Caco-2 (cell line): ENCODE measurements around the gene ASPN. TPM values are rescaled to one million over a fixed set of nuclear protein-coding genes. Genes with fewer than 3 reads are reported as not detected.

Experiments used
- BruUV-seq: library from RNA; stranded (reverse); fragments of 400-500 nt; replicated peaks from 2 replicates; lab custom pipeline; 2021; lab: Mats Ljungman, UMichigan
- CTCF ChIA-PET: fragments of 300-600 bp; sonication (Branson Sonifier 250); formaldehyde crosslinking; loops from one replicate; lab custom pipeline; 2022; ENCODE audit warnings: antibody characterized with exemption; lab: Charles Lee
- POLR2A ChIA-PET: fragments of 300-600 bp; sonication (Branson Sonifier 250); formaldehyde crosslinking; loops from one replicate; lab custom pipeline; 2022; ENCODE audit warnings: antibody characterized with exemption; lab: Charles Lee
- DNase-seq, 2 experiments: peaks; one replicate each; pipeline versions ENCODE4 v3.0.0 to v3.0.0-alpha.2; 2020 to 2022
- H3K27me3 ChIP-seq: replicated peaks from 2 replicates; pipeline ENCODE4 v1.6.0; 2011; ENCODE audit warnings: low read length; ENCODE audit not compliant: control insufficient read depth, insufficient read depth
- H3K36me3 ChIP-seq: 2 replicates; pipeline ENCODE4 v1.5.1; 2011; ENCODE audit warnings: low read length; ENCODE audit not compliant: control insufficient read depth, insufficient read depth
- H3K4me1 ChIP-seq: fragments of 250-450 bp; sonication (Bioruptor Pico); 2 replicates; pipeline ENCODE4 v1.5.1; 2020; ENCODE audit warnings: mild to moderate bottlenecking
- H3K4me3 ChIP-seq: 2 replicates; pipeline ENCODE4 v1.5.1; 2011; ENCODE audit warnings: low read depth, mild to moderate bottlenecking, control low read depth, low read length
- H3K9me3 ChIP-seq: fragments of 250-450 bp; sonication (Bioruptor Pico); 2 replicates; pipeline ENCODE4 v1.5.1; 2020; ENCODE audit warnings: mild to moderate bottlenecking, moderate library complexity
- H3K27ac Mint-ChIP-seq: one replicate; pipeline ENCODE4 v1.8.0; 2022; ENCODE audit warnings: mixed read lengths; ENCODE audit not compliant: unreplicated experiment
- H3K27me3 Mint-ChIP-seq: one replicate; pipeline ENCODE4 v1.8.0; 2022; ENCODE audit warnings: mixed read lengths; ENCODE audit not compliant: insufficient read depth, unreplicated experiment
- H3K36me3 Mint-ChIP-seq: one replicate; pipeline ENCODE4 v1.8.0; 2022; ENCODE audit warnings: mild to moderate bottlenecking, mixed read lengths; ENCODE audit not compliant: insufficient read depth, unreplicated experiment
- H3K4me1 Mint-ChIP-seq: one replicate; pipeline ENCODE4 v1.8.0; 2022; ENCODE audit warnings: low read depth, mixed read lengths; ENCODE audit not compliant: unreplicated experiment
- H3K4me3 Mint-ChIP-seq: one replicate; pipeline ENCODE4 v1.8.0; 2022; ENCODE audit warnings: mild to moderate bottlenecking, moderate library complexity, mixed read lengths; ENCODE audit not compliant: unreplicated experiment
- H3K9me3 Mint-ChIP-seq: one replicate; pipeline ENCODE4 v1.8.0; 2022; ENCODE audit warnings: mixed read lengths; ENCODE audit not compliant: unreplicated experiment
- CTCF ChIP-seq, 2 experiments: fragments of 200-600 bp in 1 of 2; IDR thresholded peaks; 1 replicate in 1 of 2; 2 replicates in 1 of 2; pipeline versions ENCODE4 v1.5.1 to v1.8.0; 2011 to 2022; ENCODE audit warnings: antibody characterized with exemption in 1 of 2, control low read depth in 1 of 2, inconsistent platforms in 1 of 2, low read depth in 1 of 2, low read length in 1 of 2, mild to moderate bottlenecking in 1 of 2, moderate library complexity in 1 of 2; ENCODE audit not compliant: insufficient read depth in 1 of 2, severe bottlenecking in 1 of 2, unreplicated experiment in 1 of 2
- intact Hi-C: fragments of 100-400 bp; cut with micrococcal nuclease; formaldehyde crosslinking; loops from one replicate; pipeline ENCODE4 v1.10.0; 2022; ENCODE audit not compliant: unreplicated experiment
- total RNA-seq: library from RNA; stranded (reverse); gene quantifications from 2 replicates; pipeline ENCODE4 v1.2.3, GENCODE V29; 2022

The ASPN gene
- total RNA-seq, 1 experiment from 2014 or later = not detected

DNA sequence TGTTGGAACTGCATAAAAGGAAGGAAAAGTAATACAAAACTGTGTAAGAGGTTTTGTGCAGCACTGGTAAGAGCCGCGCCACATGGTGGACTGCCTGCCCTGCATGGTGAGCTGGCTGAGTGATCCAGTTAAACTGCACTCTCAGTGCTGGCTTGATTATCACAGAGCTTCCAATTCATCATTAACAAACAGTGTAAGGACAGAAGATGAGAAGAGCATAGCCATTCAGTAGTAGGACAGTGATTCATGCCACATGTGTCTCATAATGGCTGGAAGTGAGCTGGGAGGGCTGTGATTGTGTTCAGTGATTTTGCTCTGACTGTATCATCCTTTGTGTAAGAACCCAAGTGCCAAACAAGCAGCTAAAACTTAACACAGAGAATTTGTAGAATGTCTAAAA is 14.1 kb downstream of the ASPN start:
- no peaks in the 10 kb centered on the region for H3K27me3 ChIP-seq
- no peak overlapping the region for H3K4me3 Mint-ChIP-seq
- no peaks in the 10 kb centered on the region for H3K27me3 Mint-ChIP-seq
- peaks cover 9% of the 10 kb centered on the region for H3K4me1 Mint-ChIP-seq
- ChIA-PET POLR2A (no interaction called here), CTCF (no interaction called here)
- H3K27ac Mint-ChIP-seq = no peak overlapping the region
- H3K36me3 ChIP-seq = no peaks in the 10 kb centered on the region
- DNase-seq = no peak
- no peak for TF ChIP-seq CTCF (IDR thresholded peaks at IDR 0.05; ENCODE audit: insufficient read depth in 1 of 2, low read depth in 1 of 2, low read length in 1 of 2, severe bottlenecking in 1 of 2, unreplicated experiment in 1 of 2)
- no peaks in the 10 kb centered on the region for H3K9me3 ChIP-seq
- no TSS peak for BruUV-seq
- no peaks in the 10 kb centered on the region for H3K9me3 Mint-ChIP-seq
- intact Hi-C loops = no loop called here
- no peaks in the 10 kb centered on the region for H3K36me3 Mint-ChIP-seq
- H3K4me1 ChIP-seq = peaks cover 19% of the 10 kb centered on the region
- no peak overlapping the region for H3K4me3 ChIP-seq

- Mint-ChIP-seq H3K4me1 (peaks cover 9% of the 10 kb centered on the region), H3K27ac (no peak overlapping the region), H3K36me3 (no peaks in the 10 kb centered on the region), H3K9me3 (no peaks in the 10 kb centered on the region), H3K4me3 (no peak overlapping the region), H3K27me3 (no peaks in the 10 kb centered on the region)
- Histone ChIP-seq H3K27me3 (no peaks in the 10 kb centered on the region), H3K4me1 (peaks cover 19% of the 10 kb centered on the region), H3K36me3 (no peaks in the 10 kb centered on the region), H3K9me3 (no peaks in the 10 kb centered on the region), H3K4me3 (no peak overlapping the region)
- intact Hi-C loops = no loop called here
- ChIA-PET CTCF (no interaction called here), POLR2A (no interaction called here)
- no peak for TF ChIP-seq CTCF (IDR thresholded peaks at IDR 0.05; ENCODE audit: insufficient read depth in 1 of 2, low read depth in 1 of 2, low read length in 1 of 2, severe bottlenecking in 1 of 2, unreplicated experiment in 1 of 2)
- DNase-seq = no peak
- no TSS peak for BruUV-seq
These were observed 14.8 kb downstream of the ASPN start for GRCh38 chr9:92467511-92467910.

DNA sequence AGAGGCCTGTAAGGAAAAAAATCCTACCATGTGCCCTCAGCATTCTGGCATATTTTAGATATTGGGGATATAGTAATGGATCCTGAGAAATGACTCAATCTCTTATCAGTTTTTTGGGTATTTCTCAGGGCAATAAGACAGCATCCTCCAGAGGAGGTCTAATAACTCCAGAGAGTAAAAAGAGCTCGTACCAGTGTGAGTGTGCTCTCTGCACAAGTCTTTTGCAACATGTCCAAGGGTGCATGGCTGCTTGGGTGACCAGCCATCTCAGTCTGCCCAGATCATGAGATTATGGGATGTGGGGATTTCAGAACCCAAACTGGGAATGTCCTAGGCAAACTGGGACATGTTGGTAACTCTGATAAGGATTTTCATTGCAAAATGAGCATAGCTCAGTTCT is 15.3 kb downstream of the ASPN start:
- no peaks in the 10 kb centered on the region for H3K9me3 Mint-ChIP-seq
- H3K27ac Mint-ChIP-seq = no peak overlapping the region
- no peaks in the 10 kb centered on the region for H3K36me3 Mint-ChIP-seq
- H3K4me3 ChIP-seq = no peak overlapping the region
- intact Hi-C loops = no loop called here
- POLR2A ChIA-PET = no interaction called here
- no peaks in the 10 kb centered on the region for H3K36me3 ChIP-seq
- no peaks in the 10 kb centered on the region for H3K27me3 Mint-ChIP-seq
- H3K27me3 ChIP-seq = no peaks in the 10 kb centered on the region
- H3K4me1 Mint-ChIP-seq = peaks cover 9% of the 10 kb centered on the region
- H3K9me3 ChIP-seq = no peaks in the 10 kb centered on the region
- TF ChIP-seq CTCF (IDR thresholded peaks at IDR 0.05; ENCODE audit: insufficient read depth in 1 of 2, low read depth in 1 of 2, low read length in 1 of 2, severe bottlenecking in 1 of 2, unreplicated experiment in 1 of 2) = no peak
- peaks cover 19% of the 10 kb centered on the region for H3K4me1 ChIP-seq
- CTCF ChIA-PET = no interaction called here
- BruUV-seq = no TSS peak
- no peak overlapping the region for H3K4me3 Mint-ChIP-seq
- DNase-seq = peak; percentile 34 to 42
